Measurements from ENCODE around the gene CCDC188.

CCDC188 gene

DNA sequence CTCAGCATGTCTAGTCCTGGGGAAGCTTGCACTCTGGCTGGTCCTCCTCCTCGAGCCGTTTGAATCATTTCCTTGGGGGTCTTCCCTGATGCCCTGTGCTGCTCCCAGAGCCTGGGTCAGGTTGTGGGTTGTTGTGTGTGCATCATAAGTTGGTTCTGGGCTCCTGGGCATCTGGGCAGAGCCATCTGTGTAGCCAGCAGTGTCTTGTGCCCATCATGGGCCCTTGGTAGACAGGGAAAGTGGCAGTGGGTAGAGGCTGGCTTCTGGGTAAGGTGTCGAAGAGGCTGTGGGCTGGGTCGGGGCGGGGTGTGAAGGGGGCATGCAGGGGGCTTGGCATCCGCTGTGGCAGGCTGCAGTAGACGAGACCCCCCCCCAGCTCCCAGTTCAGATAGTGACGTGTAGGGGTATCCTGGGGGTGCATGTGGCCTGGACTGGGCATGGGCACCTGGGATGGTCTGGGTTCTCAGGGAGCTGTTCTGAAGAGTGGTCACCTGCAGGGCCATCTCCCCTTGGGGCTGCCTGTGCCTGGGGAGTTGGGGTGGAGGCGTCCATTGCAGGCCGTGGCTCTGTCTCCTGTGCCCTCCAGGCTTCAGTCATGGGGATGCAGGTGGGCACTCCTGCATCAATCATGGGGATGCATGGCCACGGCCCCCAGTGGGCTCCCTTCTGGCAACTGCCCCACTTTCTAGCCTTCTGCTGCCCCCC, 26.6 kb downstream of the CCDC188 start:
- TF ChIP-seq CTCF (IDR thresholded peaks at IDR 0.05; ENCODE audit: borderline replicate concordance, insufficient read depth, low read depth, low read length), result no peak

GRCh38 chr22:20123366-20124082, 27.3 kb downstream of the CCDC188 start:
- no peak overlapping the region for H3K4me3 ChIP-seq (ENCODE audit: low read depth, low read length)
- no peak for TF ChIP-seq CTCF (IDR thresholded peaks at IDR 0.05; ENCODE audit: borderline replicate concordance, insufficient read depth, low read depth, low read length)

More for the DNA sequence above, 26.6 kb downstream of the CCDC188 start:
- no peak overlapping the region for H3K4me3 ChIP-seq (ENCODE audit: low read depth, low read length)

- TF ChIP-seq CTCF (IDR thresholded peaks at IDR 0.05; ENCODE audit: borderline replicate concordance, insufficient read depth, low read depth, low read length), result no peak
- H3K4me3 ChIP-seq (ENCODE audit: low read depth, low read length), result no peak overlapping the region
Measured at GRCh38 chr22:20121856-20122415, 28.9 kb downstream of the CCDC188 start.

- peak overlapping the region; percentile 93 for H3K4me3 ChIP-seq (ENCODE audit: low read depth, low read length)
- TF ChIP-seq CTCF (IDR thresholded peaks at IDR 0.05; ENCODE audit: borderline replicate concordance, insufficient read depth, low read depth, low read length), result no peak
Measured at GRCh38 chr22:20118300-20119020, 32.4 kb downstream of the CCDC188 start.

- H3K4me3 ChIP-seq (ENCODE audit: low read depth, low read length), result peak overlapping the region; percentile 93
- no peak for TF ChIP-seq CTCF (IDR thresholded peaks at IDR 0.05; ENCODE audit: borderline replicate concordance, insufficient read depth, low read depth, low read length)
Measured at GRCh38 chr22:20117633-20118299, 33.1 kb downstream of the CCDC188 start.

GRCh38 chr22:20116951-20117632, 33.8 kb downstream of the CCDC188 start, which contains the start of gene TRMT2A:
Gene TRMT2A (minus strand): TSS chr22:20117226. CDS start chr22:20116906, 320 bp downstream.
- 0 out of 2 replicates have a peak, but pooled peaks have one; percentile 7 for TF ChIP-seq CTCF (IDR thresholded peaks at IDR 0.05; ENCODE audit: borderline replicate concordance, insufficient read depth, low read depth, low read length)
- H3K4me3 ChIP-seq (ENCODE audit: low read depth, low read length), result peak within 1 kb of the TSS; percentile 98

Measured in GM12875 (cell line).